Stomach (tissue), 9 donors: ENCODE measurements around the gene C3orf22. TPM values are rescaled to one million over a fixed set of nuclear protein-coding genes. Genes with fewer than 3 reads are reported as not detected.
A peak's percentile ranks its signal among the peaks of the same experiment; 100 is the strongest.

Source experiments
- DNase-seq, 2 donors: peaks; one replicate each; pipeline versions ENCODE4 v3.0.0 to v3.0.0-alpha.2; 2013 to 2019
- H3K27ac ChIP-seq, 5 donors: fragments of 200-600 bp in 4 of 5; sonication (generic) in 4 of 5; one replicate each; pipeline ENCODE4 v1.5.1; 2013 to 2019; ENCODE audit warnings: mild to moderate bottlenecking in 1 of 5, moderate library complexity in 1 of 5
- H3K27me3 ChIP-seq, 3 donors: fragments of 200-600 bp; sonication (generic); one replicate each; pipeline ENCODE4 v1.5.1; 2017 to 2019; ENCODE audit warnings: mixed run types in 1 of 3
- H3K36me3 ChIP-seq, 4 donors: fragments of 200-600 bp; sonication (generic); 1 replicate in 3 of 4; 2 replicates in 1 of 4; pipeline ENCODE4 v1.5.1; 2016 to 2019
- H3K4me1 ChIP-seq, 4 donors: fragments of 200-600 bp; sonication (generic); one replicate each; pipeline ENCODE4 v1.5.1; 2016 to 2019
- H3K4me3 ChIP-seq, 4 donors: fragments of 200-600 bp; sonication (generic) in 3 of 4; one replicate each; pipeline ENCODE4 v1.5.1; 2016 to 2019; ENCODE audit warnings: mild to moderate bottlenecking in 1 of 4
- H3K9me3 ChIP-seq, 4 donors: fragments of 200-600 bp; sonication (generic); one replicate each; pipeline ENCODE4 v1.5.1; 2016 to 2019
- EP300 ChIP-seq: sonication (generic); formaldehyde crosslinking; IDR thresholded peaks from one replicate; pipeline ENCODE4 v1.6.1; 2017; ENCODE audit warnings: antibody characterized with exemption
- POLR2A ChIP-seq, 4 donors: fragments of 450-650 bp; IDR thresholded peaks; one replicate each; pipeline ENCODE4 v1.6.1; 2016; ENCODE audit warnings: antibody characterized with exemption in 4 of 4, control low read depth in 2 of 4, mild to moderate bottlenecking in 1 of 4, moderate library complexity in 1 of 4
- POLR2AphosphoS5 ChIP-seq, 3 donors: sonication (generic); formaldehyde crosslinking; IDR thresholded peaks; one replicate each; pipeline ENCODE4 v1.6.1; 2016; ENCODE audit warnings: antibody characterized with exemption in 3 of 3
- WGBS, 5 donors: extraction: QIAGEN DNeasy Blood & Tissue Kit in 3 of 5; methylation state at CpG; one replicate each; pipeline versions ENCODE4 v1.1.5 to v1.1.7; 2013 to 2018; 5-methylcytosine and 5-hydroxymethylcytosine counted together
- intact Hi-C: fragments of 100-400 bp; cut with DNase I; formaldehyde crosslinking; loops from one replicate; pipeline ENCODE4 v1.15.1; 2023; ENCODE audit warnings: low total_unique reads
- polyA plus RNA-seq, 3 donors: library from polyadenylated mRNA; stranded (reverse); fragments of 200-250 nt; gene quantifications; one replicate each; pipeline ENCODE4 v1.2.3, GENCODE V29; 2013
- total RNA-seq, 5 donors: library from RNA; depleted of rRNA; stranded (reverse); fragments of >200 nt; gene quantifications; one replicate each; pipeline versions ENCODE4 v1.1.0 to v1.2.3, GENCODE V29; 2014 to 2016
- TF ChIP-seq, protein P1 (sequence below), 7 experiments: fragments of 450-650 bp in 4 of 7; fragments of 200-600 bp in 3 of 7; sonication (generic) in 3 of 7; IDR thresholded peaks; one replicate each; pipeline ENCODE4 v1.5.1; 2016 to 2019; ENCODE audit warnings: antibody characterized with exemption in 7 of 7, control low read depth in 2 of 7, mild to moderate bottlenecking in 1 of 7
- donor health status: healthy with polysubstance abuse.
- donor health status: Bipolar disorder and iron deficiency.
- donor health status: healthy.

The C3orf22 gene
- total and polyA plus RNA-seq, 8 donors, result not detected

DNA sequence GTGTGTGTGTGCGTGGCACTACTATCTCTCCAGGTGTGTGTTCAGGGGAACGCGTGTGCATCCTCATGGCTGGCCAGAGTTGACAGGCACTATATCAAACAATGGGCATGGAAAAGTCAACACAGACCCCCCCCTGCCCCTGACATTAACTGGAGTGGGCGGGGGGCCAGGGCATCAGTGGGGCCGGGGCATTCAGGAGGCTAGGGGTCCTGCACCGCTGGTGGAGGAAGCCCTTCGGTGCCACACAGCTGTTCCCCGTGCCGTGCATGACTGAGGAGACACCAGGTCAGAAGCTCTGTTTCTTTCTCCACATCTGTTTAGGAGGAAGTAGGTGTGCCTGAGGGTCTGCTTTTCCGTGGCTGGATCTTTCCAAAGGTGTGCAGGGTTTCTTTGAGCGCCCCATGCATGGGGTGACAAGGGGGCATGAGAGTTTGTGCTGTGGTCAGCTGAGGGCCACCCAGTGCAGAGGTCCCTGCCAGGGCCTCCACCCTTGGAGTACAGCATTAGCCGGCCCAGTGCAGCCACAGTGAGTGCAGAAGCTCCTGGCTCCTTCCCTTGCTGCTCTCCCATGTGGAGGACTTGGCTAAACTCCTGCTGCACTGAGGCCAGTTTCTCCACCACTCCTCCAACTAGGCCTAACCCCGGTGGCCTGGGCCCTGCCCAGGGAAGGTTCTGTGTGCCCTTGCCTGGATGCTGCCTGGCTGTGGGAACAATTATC is 7.5 kb downstream of the C3orf22 start:
- DNase-seq, result peak in 1 of 2 donors; percentile 10
- no peaks in the 10 kb centered on the region for H3K36me3 ChIP-seq
- no peaks in the 10 kb centered on the region for H3K4me1 ChIP-seq
- 58 to 70% (median 63%) methylated on average over 13 of the region's 13 CpGs for WGBS, 5 donors
- TF ChIP-seq POLR2AphosphoS5 (IDR thresholded peaks at IDR 0.05) (no peak), POLR2A (IDR thresholded peaks at IDR 0.05) (no peak), EP300 (no peak)
- TF ChIP-seq, protein P1, sequence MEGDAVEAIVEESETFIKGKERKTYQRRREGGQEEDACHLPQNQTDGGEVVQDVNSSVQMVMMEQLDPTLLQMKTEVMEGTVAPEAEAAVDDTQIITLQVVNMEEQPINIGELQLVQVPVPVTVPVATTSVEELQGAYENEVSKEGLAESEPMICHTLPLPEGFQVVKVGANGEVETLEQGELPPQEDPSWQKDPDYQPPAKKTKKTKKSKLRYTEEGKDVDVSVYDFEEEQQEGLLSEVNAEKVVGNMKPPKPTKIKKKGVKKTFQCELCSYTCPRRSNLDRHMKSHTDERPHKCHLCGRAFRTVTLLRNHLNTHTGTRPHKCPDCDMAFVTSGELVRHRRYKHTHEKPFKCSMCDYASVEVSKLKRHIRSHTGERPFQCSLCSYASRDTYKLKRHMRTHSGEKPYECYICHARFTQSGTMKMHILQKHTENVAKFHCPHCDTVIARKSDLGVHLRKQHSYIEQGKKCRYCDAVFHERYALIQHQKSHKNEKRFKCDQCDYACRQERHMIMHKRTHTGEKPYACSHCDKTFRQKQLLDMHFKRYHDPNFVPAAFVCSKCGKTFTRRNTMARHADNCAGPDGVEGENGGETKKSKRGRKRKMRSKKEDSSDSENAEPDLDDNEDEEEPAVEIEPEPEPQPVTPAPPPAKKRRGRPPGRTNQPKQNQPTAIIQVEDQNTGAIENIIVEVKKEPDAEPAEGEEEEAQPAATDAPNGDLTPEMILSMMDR (IDR thresholded peaks at IDR 0.05), result no peak
- intact Hi-C loops, result no loop called here
- H3K9me3 ChIP-seq, result no peaks in the 10 kb centered on the region
- H3K27ac ChIP-seq, result no peak overlapping the region
- H3K4me3 ChIP-seq, result no peak overlapping the region
- H3K27me3 ChIP-seq, result peaks cover 0 to 26% (median 0%) of the 10 kb centered on the region in 3 donors

- peak in 1 of 2 donors; percentile 19 for DNase-seq
Observed at GRCh38 chr3:126550488-126551051, 8.2 kb downstream of the C3orf22 start.

DNA sequence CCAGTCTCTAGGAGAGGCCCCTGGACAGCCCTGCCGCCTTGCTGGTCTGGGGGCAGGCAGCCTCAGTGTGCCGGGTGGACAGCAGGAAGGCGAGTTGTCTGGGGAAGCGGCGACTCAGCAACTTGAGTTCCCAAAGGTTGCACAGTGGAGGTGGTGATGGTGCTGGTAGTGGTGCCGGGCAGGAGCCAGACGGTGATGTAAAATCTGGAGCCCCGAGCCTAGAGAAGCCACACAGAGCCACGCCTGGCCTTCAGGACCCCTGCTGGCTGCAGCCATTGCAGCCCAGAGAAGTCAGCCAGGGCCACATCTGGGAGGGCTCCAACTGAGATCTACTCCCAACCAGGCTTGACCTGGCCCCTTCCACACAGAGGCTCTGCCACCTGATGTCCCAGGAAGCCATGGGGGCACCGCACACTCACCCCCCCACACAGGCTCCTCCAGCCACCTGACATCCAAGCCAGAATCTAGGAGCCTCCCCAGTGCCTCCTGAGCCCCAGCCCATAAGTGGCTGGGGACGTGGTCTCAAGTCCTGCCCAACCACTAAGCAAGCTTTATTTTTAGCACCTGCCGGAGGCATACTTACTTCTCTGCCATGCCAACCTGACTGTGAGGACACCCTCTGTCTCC is 8.8 kb downstream of the C3orf22 start:
- no peaks in the 10 kb centered on the region for H3K36me3 ChIP-seq
- 59 to 81% (median 72%) methylated on average over 11 to 12 of the region's 12 CpGs for WGBS, 5 donors
- no peak overlapping the region for H3K4me3 ChIP-seq
- peaks cover 0 to 26% (median 0%) of the 10 kb centered on the region in 3 donors for H3K27me3 ChIP-seq
- peak in 1 of 2 donors; percentile 16 for DNase-seq
- TF ChIP-seq EP300 (no peak), POLR2A (IDR thresholded peaks at IDR 0.05) (no peak)
- TF ChIP-seq, protein P1 (IDR thresholded peaks at IDR 0.05), result no peak
- H3K9me3 ChIP-seq, result no peaks in the 10 kb centered on the region
- no peaks in the 10 kb centered on the region for H3K4me1 ChIP-seq
- intact Hi-C loops, result no loop called here
- no peak overlapping the region for H3K27ac ChIP-seq

More at GRCh38 chr3:126550488-126551051, 8.2 kb downstream of the C3orf22 start:
- intact Hi-C loops, result no loop called here
- no peaks in the 10 kb centered on the region for H3K4me1 ChIP-seq
- no peak overlapping the region for H3K4me3 ChIP-seq
- 78 to 87% (median 85%) methylated on average over 10 to 11 of the region's 11 CpGs for WGBS, 5 donors
- no peak overlapping the region for H3K27ac ChIP-seq
- H3K9me3 ChIP-seq, result no peaks in the 10 kb centered on the region
- no peaks in the 10 kb centered on the region for H3K36me3 ChIP-seq
- peaks cover 0 to 26% (median 0%) of the 10 kb centered on the region in 3 donors for H3K27me3 ChIP-seq
- no peak for TF ChIP-seq EP300
- TF ChIP-seq POLR2A (IDR thresholded peaks at IDR 0.05), result no peak
- TF ChIP-seq, protein P1 (IDR thresholded peaks at IDR 0.05), result no peak
- TF ChIP-seq POLR2AphosphoS5 (IDR thresholded peaks at IDR 0.05), result no peak

DNA sequence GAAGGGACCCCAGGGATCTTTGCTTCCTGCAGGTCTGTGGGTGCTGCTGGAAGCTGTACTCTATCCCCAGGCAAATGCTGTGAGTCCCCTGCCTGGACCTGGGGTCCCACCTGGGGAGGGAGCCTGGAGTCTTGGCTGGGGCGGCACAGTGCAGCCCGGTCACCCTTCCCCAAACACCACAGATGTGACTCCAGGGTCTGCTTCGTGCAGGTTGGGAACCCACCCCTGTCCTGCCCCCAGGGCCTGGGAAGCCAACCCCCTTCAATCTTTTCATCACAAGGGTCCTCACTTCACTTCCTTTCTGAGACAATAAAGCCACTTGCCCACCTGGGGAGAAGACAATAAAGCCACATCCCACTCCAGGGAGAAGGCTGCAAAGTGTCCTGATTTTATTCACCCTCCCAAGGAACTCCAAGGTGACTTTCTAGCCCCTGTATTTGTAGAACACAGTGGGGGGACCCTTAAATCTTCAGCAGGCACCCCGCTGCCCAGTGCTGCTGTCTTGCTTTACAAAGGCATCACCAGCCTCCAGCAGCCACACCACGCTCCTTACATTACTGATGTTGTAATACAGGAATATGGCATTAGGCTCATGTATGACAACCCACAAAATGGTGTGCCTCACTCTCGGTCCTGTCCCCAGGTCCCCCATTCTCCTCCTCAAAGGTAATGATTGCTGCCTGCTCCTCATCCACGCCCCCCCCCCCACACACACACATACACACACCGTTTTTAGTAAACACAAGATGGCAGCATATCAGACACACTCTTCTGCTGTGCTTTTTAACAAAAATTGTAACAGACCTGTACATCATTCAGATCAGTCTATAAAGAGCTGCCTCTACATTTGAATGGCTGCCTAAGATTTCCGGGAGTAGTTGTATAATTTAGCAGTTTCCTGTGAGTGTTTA is 9.9 kb downstream of the C3orf22 start:
- Histone ChIP-seq H3K36me3 (no peaks in the 10 kb centered on the region), H3K9me3 (no peaks in the 10 kb centered on the region), H3K27me3 (peaks cover 0 to 26% (median 0%) of the 10 kb centered on the region in 3 donors), H3K4me1 (no peaks in the 10 kb centered on the region), H3K27ac (no peak overlapping the region), H3K4me3 (no peak overlapping the region)
- WGBS, 5 donors, result 41 to 60% (median 48%) methylated on average over 6 to 9 of the region's 9 CpGs
- TF ChIP-seq POLR2A (IDR thresholded peaks at IDR 0.05) (no peak), POLR2AphosphoS5 (IDR thresholded peaks at IDR 0.05) (no peak), EP300 (no peak)
- TF ChIP-seq, protein P1 (IDR thresholded peaks at IDR 0.05), result no peak
- intact Hi-C loops, result no loop called here
- DNase-seq, result peak in 1 of 2 donors; percentile 16
